AG20443 (cell line): ENCODE measurements around the gene OCLN.
"Not testable (repeated sequence)": the region's sequence is repeated elsewhere in the genome, so short reads cannot be mapped to it uniquely, and the experiment has no call there.

Source experiments
- DNase-seq: peaks from one replicate; pipeline ENCODE4 v3.0.0; 2012; ENCODE audit warnings: low spot score, mixed read lengths

Gene OCLN

DNA sequence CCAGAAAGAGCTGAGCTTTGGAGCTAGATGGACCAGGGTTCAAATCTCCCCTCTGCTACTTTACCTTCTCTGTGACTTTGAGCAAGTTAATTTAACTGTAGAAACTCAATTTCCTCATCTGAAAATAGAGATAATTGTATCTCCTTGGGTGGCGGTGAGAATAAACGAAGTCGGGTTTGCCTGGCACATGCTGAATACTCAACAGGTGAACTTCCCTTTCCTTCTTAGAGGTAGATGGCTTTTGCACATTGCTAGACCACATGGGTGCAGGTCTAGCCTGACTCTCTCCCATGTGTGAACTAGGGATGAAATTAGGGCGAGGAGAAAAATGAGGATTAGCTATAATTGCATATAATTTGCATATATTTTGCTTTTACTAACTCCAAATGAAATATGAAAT, 36.0 kb downstream of the OCLN start:
- no peak for DNase-seq

- DNase-seq, result no peak
Measured at GRCh38 chr5:69530561-69531405, 38.2 kb downstream of the OCLN start.

GRCh38 chr5:69531406-69531801, 38.8 kb downstream of the OCLN start:
- no peak for DNase-seq

DNA sequence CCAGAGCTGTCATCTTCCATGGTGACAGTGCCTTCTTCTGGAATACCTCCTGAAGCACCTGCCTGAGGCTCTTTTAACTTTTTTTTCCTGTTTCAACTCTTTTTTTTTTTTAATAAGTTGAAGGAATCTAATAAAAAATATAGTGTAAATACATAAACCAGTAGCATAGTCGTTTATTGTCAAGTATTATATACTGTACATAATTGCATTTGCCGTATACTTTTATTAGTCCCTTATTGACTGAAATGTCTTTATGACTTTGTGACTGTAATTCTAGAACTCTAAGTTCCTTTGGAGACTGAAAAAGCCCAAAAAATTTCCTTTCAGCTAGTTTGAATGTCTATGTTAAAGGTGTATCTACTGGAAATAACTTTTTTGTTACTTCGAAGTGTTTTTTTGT, 45.3 kb downstream of the OCLN start:
- not testable (repeated sequence) for DNase-seq

DNA sequence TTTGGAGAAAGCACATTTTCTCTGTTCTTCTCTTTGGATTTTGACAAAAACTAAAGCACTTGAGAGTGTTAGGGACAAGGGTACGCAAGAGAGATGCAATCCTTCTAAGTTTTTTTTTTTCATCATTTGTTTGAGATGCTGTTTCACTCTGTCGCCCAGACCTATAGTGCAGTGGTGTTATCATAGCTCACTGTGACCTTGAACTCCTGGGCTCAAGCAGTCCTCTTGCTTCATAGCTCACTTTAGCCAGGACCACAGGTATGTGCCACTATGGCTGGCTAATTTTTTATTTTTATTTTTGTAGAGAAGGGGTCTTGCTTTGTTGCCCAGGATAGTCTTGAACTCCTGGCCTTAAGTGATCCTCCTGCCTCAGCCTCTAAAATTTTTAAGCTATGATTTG, 46.1 kb downstream of the OCLN start:
- DNase-seq, result not testable (repeated sequence)

- DNase-seq, result not testable (repeated sequence)
Measured at GRCh38 chr5:69541347-69541746, 48.8 kb downstream of the OCLN start.

GRCh38 chr5:69542838-69543618, 50.4 kb downstream of the OCLN start:
- not testable (repeated sequence) for DNase-seq

- DNase-seq, result not testable (repeated sequence)
Measured at GRCh38 chr5:69544602-69545001, 52.0 kb downstream of the OCLN start.

DNA sequence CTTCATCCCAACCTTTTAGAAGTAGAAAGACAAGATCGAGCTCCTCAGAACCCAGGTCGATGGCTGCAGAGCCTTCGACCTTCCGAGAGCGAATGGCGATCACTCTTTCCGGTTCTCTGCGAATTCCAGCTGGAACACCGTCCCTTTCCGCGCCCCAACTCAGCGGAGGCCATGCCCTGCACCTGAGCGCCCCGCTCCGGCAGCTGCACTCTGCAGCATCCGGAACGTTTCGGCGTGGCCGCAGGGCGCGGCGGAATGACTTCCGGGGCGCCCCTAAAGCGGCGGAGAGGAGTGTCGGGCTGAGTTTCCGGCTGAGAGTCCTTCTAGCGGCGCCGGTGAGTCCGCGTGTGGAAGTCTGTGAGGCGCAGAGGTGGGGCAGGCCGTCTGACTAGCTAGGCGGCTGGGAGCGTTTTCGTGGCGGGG, 67.3 kb downstream of the OCLN start, which contains the start of gene GTF2H2C:
GTF2H2C (plus strand) TSS at position 284 of the 423 bp plus-strand sequence. CDS start 4,942 bp downstream, outside the sequence.
- not testable (repeated sequence) for DNase-seq

GRCh38 chr5:69560587-69561431, 68.2 kb downstream of the OCLN start:
- not testable (repeated sequence) for DNase-seq

GRCh38 chr5:69566172-69566571, 73.6 kb downstream of the OCLN start:
- DNase-seq, result not testable (repeated sequence)

GRCh38 chr5:69568072-69568471, 75.5 kb downstream of the OCLN start:
- DNase-seq, result not testable (repeated sequence)

DNA sequence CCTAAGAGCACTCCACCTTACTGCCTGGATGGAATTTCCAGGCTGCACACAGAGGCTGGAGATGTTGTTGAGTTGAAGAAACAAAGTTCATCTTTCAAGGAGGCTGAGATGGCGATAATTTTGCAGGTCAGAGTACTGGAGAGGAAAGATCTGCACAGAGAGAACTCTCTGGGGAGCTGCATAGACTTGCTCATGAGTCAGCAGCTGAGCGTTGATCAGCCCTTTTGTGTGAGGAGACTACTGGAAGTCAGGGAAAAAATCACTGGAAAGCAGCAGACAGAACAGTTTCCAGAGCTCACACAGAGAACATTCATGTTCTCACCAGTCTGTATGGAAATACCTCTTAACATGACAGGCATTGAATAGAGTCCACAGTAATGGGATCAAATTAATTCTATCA, 90.8 kb downstream of the OCLN start:
- not testable (repeated sequence) for DNase-seq

DNA sequence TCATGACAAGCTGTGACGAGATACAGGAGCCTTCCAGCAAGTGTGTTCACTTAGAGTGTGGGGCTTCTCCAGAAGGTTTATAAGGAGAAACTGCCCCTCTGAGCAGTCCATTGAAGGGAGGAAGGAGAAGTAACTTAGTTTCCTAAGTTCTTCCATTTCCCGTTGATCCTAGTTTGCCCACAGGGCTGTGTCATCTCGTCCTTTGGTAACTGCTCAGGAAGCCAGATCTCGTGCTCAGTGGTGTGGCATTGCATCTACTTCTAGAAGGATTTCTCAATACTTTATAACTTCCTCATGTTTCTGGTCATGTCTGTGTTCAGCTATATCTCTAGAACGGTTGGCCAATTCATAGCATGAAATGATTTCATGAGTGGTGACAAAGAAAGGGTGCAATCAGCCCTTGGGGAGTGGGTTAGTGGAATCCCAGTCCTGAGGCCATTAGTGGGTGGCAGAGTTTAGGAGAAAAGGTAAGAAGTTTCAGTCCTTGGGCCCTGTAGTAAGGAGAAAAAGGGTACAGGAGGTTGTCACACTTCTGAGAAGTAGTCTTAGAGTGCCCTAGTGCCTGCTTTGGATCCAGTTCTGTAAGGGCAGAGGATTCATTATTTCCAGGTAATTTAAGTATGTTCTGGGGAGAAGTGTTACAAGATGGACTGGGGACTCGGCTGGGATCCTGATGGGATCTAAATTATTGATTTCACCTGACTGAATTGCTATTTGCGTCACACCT, 103.7 kb downstream of the OCLN start:
- DNase-seq, result not testable (repeated sequence)

DNA sequence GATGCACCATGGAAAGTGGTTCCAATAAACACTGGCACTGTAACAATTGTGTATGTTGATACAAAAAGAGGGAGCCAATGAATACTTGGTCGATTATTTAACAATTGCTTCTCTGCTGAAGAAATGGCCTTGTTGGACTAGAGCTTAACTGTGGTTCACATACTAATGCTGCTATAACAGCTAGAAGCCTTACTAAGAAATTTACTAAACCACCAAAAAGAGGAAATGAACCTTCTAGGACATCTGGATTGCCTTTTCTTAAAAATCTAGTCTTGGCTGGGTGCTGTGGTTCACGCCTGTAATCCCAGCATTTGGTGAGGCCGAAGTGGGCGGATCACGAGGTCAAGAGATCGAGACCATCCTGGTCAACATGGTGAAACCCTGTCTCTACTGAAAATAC, 109.4 kb downstream of the OCLN start:
- not testable (repeated sequence) for DNase-seq

DNA sequence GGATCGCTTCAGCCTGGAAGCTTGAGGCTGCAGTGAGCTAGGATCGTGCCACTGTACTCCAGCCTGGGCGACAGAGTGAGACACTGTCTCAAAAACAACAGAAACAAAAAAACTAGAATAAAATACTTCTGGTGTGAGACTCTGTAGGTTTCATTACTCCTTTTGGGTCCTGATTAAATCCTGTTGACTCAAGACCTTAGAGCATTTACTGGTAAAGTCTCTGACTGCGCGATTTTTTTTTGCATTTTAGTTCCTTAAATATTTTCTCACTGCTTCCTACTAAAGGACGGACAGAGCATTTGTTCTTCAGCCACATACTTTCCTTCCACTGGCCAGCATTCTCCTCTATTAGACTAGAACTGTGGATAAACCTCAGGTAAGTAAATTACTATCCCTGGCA, 114.2 kb downstream of the OCLN start:
- DNase-seq, result not testable (repeated sequence)
